H1 (cell line): ENCODE measurements around the gene MTMR1. TPM values are rescaled to one million over a fixed set of nuclear protein-coding genes. Genes with fewer than 3 reads are reported as not detected.

Experiments
- BACH1 ChIP-seq: IDR thresholded peaks from 2 replicates; pipeline ENCODE4 v1.6.1; 2012; ENCODE audit warnings: low read length, improper control_type of control experiment
- CHD7 ChIP-seq: fragments of 300-600 bp; sonication (generic); IDR thresholded peaks from 2 replicates; pipeline ENCODE4 v1.7.1; 2012; ENCODE audit warnings: low read length, moderate library complexity, mild to moderate bottlenecking, inconsistent platforms; ENCODE audit not compliant: insufficient replicate concordance
- RXRA ChIP-seq: IDR thresholded peaks from 2 replicates; pipeline ENCODE4 v1.6.1; 2011; ENCODE audit warnings: low read depth, mild to moderate bottlenecking, low read length, moderate library complexity; ENCODE audit not compliant: insufficient read depth
- SP1 ChIP-seq: IDR thresholded peaks from 2 replicates; pipeline ENCODE4 v1.6.1; 2011; ENCODE audit warnings: low read depth, low read length
- polyA plus RNA-seq, 7 experiments: library from polyadenylated mRNA; depleted of rRNA in 3 of 7; stranded (reverse) in 5 of 7; unstranded in 2 of 7; fragments of >200 nt in 5 of 7; fragments of 200-250 nt in 2 of 7; gene quantifications; 1 replicate in 5 of 7; 2 replicates in 1 of 7; 4 replicates in 1 of 7; pipeline versions ENCODE4 v1.2.1 to v1.2.3, GENCODE V29; 2011 to 2013; ENCODE audit warnings: missing spikeins in 2 of 7, mixed read lengths in 2 of 7
- total RNA-seq: library from RNA; stranded (reverse); fragmentation: NEBNext Ultra II Directional; extraction: Animal tissue kit (Norgen Biotek cat#: 25700); gene quantifications from 2 replicates; pipeline ENCODE4 v1.2.1, GENCODE V29; 2021
- TF ChIP-seq, protein P1 (sequence below): IDR thresholded peaks from 2 replicates; pipeline ENCODE4 v1.6.1; 2012; ENCODE audit warnings: inconsistent platforms

Gene MTMR1
- total and polyA plus RNA-seq, 2 of the 8 experiments (the other 6 are each of a cell fraction or from before 2014, with no cell fraction given), result 15.1 to 23.8 TPM

- no peak for TF ChIP-seq CHD7
- no peak for TF ChIP-seq RXRA
- TF ChIP-seq BACH1, result no peak
- TF ChIP-seq, protein P1, sequence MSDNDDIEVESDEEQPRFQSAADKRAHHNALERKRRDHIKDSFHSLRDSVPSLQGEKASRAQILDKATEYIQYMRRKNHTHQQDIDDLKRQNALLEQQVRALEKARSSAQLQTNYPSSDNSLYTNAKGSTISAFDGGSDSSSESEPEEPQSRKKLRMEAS, result no peak
- TF ChIP-seq SP1, result no peak
Observed at GRCh38 chrX:150647331-150647730, 45.9 kb upstream of the MTMR1 start (continued).
